Stimulated activated naive CD8-positive, alpha-beta T cell treated with anti-CD3 and anti-CD28 coated beads, Interleukin-15, Interleukin-2, amounts not matched to agents 100 ng/mL and 50 ng/mL, for 24 hours (primary cell): ENCODE results near the gene PTGES.
A peak's percentile ranks its signal among the peaks of the same experiment; 100 is the strongest.
"Not testable (repeated sequence)": the region's sequence is repeated elsewhere in the genome, so short reads cannot be mapped to it uniquely, and the experiment has no call there.

ENCODE experiments used
- H3K27ac Mint-ChIP-seq: one replicate; pipeline ENCODE4 v1.8.0; 2021; ENCODE audit warnings: mild to moderate bottlenecking, mixed read lengths
- H3K27me3 Mint-ChIP-seq: one replicate; pipeline ENCODE4 v1.8.0; 2021; ENCODE audit warnings: mixed read lengths
- H3K36me3 Mint-ChIP-seq: one replicate; pipeline ENCODE4 v1.8.0; 2021; ENCODE audit warnings: low read depth, mixed read lengths
- H3K4me1 Mint-ChIP-seq: one replicate; pipeline ENCODE4 v1.8.0; 2021; ENCODE audit warnings: low read depth, mixed read lengths
- H3K4me3 Mint-ChIP-seq: one replicate; pipeline ENCODE4 v1.8.0; 2021; ENCODE audit warnings: mild to moderate bottlenecking, mixed read lengths
- H3K9me3 Mint-ChIP-seq: one replicate; pipeline ENCODE4 v1.8.0; 2021; ENCODE audit warnings: mixed read lengths

The PTGES gene, protein sequence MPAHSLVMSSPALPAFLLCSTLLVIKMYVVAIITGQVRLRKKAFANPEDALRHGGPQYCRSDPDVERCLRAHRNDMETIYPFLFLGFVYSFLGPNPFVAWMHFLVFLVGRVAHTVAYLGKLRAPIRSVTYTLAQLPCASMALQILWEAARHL

DNA sequence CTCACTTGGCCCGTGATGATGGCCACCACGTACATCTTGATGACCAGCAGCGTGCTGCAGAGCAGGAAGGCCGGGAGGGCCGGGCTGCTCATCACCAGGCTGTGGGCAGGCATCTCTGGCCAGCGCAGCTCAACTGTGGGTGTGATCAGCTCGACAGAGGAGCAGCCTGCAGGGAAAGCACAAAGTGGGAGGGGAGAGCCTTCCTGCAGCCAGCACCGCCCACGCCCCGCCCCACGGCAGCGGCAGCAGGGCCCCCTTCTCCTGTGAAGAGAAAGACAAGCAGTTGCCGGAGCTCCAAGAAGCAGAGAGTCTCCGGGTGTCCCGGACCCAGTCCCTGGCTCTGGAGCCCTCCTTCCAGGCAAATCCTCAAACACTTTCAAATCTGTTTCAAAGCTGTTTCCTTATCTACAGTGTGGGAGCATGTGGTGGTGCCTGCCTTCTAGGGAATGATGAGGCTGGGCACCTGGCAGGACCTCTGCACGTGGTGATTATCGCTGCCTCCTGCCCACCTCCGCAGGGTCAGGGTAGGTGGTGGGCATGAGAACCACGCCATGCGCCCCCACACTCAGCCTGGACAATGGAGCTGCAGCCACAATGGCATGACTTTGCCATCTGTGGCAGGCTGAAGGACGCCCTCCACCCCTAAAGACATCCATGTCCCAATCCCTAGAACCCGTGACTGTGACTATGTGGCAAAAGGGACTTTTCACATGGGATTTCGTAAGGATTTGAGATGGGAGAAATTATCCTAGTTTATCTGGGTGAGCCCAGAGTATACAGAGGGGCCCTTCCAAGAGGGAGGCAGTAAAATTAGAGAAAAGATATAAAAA, at the start of gene PTGES:
PTGES (minus strand) TSS at position 143 of the 830 bp plus-strand sequence; CDS start at position 113, 30 bp downstream.
- H3K27me3 Mint-ChIP-seq, result peaks cover 14% of the 10 kb centered on the region
- H3K27ac Mint-ChIP-seq, result no peak within 1 kb of the TSS
- H3K4me1 Mint-ChIP-seq, result peaks cover 33% of the 10 kb centered on the region
- no peaks in the 10 kb centered on the region for H3K9me3 Mint-ChIP-seq
- peak within 1 kb of the TSS; percentile 10 for H3K4me3 Mint-ChIP-seq
- H3K36me3 Mint-ChIP-seq, result no peaks in the 10 kb centered on the region

DNA sequence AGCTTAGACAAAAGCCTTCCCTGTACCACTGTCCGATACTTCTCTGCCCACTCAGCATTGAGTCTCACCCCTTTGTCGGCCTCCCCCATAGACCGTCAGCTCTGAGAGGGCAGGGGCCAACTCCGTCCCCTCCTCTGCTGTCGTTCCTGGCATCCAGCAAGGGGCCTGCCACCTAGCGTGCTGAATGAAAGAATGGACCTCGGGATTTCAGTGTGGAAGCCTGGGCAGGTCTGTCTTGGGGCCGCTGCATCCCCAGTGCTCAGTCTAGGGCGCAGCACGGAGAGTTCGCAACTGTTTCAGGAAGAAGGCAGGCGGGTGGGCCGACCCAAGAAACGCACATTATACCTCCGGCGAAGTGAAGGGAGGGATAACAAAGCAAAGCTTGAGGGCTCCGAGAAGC, 48.7 kb upstream of the PTGES start:
- no peaks in the 10 kb centered on the region for H3K9me3 Mint-ChIP-seq
- H3K4me3 Mint-ChIP-seq, result peak overlapping the region; percentile 20
- H3K4me1 Mint-ChIP-seq, result peaks cover 25% of the 10 kb centered on the region
- H3K27me3 Mint-ChIP-seq, result no peaks in the 10 kb centered on the region
- H3K27ac Mint-ChIP-seq, result no peak overlapping the region
- H3K36me3 Mint-ChIP-seq, result peaks cover 18% of the 10 kb centered on the region

DNA sequence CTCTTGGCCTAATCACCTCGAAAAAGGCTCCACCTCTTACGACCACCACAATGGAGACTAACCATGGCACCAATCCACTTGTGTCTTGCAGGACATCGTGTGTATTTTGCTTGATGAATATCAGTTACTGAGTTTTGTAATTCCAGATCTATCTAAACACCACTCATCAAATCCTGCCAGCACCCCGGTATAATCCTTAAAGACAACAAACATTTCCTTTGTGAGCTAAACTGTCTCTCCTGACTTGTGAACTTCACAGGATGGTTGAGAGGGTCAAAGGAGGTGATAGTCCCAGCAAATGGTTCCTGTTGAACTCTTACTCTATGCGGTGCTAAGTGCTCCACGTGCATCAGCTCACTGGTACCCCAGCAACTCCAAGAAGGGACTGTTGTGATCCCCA, 46.1 kb upstream of the PTGES start:
- no peak overlapping the region for H3K27ac Mint-ChIP-seq
- H3K9me3 Mint-ChIP-seq, result no peaks in the 10 kb centered on the region

DNA sequence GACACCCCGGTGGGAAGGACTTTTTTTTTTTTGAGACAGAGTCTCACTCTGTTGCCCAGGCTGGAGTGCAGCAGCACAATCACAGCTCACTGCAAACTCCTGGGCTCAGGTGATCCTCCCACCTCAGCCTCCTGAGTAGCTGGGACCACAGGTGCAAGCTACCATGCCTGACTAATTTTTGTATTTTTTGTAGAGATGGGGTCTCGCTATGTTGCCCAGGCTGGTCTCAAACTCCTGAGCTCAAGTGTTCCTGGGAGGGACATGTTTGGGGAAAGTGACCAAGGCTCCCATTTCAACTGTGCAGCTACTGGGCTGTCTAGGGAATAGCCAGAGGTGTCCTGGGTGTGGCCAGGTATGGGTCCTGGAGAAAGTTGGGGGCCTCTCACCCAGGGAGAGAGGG, 43.2 kb upstream of the PTGES start:
- H3K9me3 Mint-ChIP-seq, result not testable (repeated sequence)

More for the DNA sequence above, 46.1 kb upstream of the PTGES start:
- H3K27me3 Mint-ChIP-seq, result no peaks in the 10 kb centered on the region
- H3K4me1 Mint-ChIP-seq, result peaks cover 5% of the 10 kb centered on the region
- no peaks in the 10 kb centered on the region for H3K36me3 Mint-ChIP-seq
- no peak overlapping the region for H3K4me3 Mint-ChIP-seq

DNA sequence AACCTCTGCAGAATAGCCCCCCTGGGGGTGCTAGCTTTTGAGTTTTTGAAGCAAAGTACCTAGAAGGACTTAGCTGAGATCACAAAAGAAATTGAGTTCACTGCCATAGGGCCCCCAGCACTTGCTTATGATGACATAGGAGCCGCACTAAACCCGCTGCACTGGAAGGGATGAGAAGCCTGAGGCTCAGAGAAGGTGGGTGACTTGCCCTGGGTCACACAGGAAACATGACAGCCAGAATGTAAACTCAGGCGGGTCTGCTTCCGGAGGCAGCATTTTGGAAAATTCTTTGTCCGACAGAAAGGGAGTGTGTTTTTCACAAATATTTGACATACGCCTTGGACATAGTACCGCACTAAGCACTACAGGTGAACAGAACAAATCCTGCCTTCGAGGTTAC, 41.7 kb upstream of the PTGES start:
- Mint-ChIP-seq H3K9me3 (no peaks in the 10 kb centered on the region), H3K4me1 (peaks cover 6% of the 10 kb centered on the region), H3K27ac (no peak overlapping the region)

More for the DNA sequence above, 43.2 kb upstream of the PTGES start:
- not testable (repeated sequence) for H3K27ac Mint-ChIP-seq, H3K4me1 Mint-ChIP-seq, H3K27me3 Mint-ChIP-seq, H3K36me3 Mint-ChIP-seq, H3K4me3 Mint-ChIP-seq

DNA sequence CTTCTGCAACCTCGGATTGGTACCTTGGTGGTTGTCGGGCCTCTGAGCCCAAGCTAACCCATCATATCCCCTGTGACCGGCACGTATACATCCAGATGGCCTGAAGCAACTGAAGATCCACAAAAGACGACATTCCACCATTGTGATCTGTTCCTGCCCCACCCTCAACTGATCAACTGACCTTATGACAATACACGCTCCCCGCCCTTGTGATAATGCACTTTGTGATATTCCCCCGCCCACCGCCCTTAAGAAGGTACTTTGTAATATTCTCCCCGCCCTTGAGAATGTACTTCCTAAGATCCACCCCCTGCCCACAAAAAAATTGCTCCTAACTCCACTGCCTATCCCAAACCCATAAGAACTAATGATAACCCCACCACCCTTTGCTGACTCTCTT, 33.6 kb upstream of the PTGES start:
- Mint-ChIP-seq H3K4me3 (no peak overlapping the region), H3K4me1 (peaks cover 10% of the 10 kb centered on the region), H3K27me3 (peaks cover 5% of the 10 kb centered on the region), H3K9me3 (no peaks in the 10 kb centered on the region), H3K36me3 (no peaks in the 10 kb centered on the region), H3K27ac (no peak overlapping the region)

More for the DNA sequence above, 41.7 kb upstream of the PTGES start:
- H3K4me3 Mint-ChIP-seq, result no peak overlapping the region
- H3K27me3 Mint-ChIP-seq, result no peaks in the 10 kb centered on the region
- H3K36me3 Mint-ChIP-seq, result no peaks in the 10 kb centered on the region

DNA sequence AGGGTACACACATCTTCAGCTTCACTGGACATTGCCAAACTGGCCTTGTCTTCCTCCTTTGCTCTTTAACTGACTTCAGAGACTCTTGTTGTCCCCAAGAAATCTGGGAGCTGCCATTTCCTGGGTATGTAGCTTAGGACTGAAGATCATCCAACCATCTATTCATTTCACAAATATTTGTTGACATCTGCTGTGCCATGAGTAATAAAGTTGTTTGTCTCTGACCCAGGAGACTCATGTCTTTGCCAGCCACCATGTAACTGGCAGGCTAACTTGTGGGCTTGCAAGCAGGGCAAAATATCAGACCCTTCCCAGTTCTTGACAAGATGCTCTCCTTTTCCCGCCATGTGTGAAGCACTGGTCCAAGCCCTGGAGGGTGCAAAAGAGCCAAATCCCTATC, 33.0 kb upstream of the PTGES start:
- Mint-ChIP-seq H3K27me3 (peaks cover 5% of the 10 kb centered on the region), H3K4me3 (no peak overlapping the region), H3K9me3 (no peaks in the 10 kb centered on the region), H3K4me1 (peaks cover 14% of the 10 kb centered on the region), H3K27ac (no peak overlapping the region), H3K36me3 (no peaks in the 10 kb centered on the region)

DNA sequence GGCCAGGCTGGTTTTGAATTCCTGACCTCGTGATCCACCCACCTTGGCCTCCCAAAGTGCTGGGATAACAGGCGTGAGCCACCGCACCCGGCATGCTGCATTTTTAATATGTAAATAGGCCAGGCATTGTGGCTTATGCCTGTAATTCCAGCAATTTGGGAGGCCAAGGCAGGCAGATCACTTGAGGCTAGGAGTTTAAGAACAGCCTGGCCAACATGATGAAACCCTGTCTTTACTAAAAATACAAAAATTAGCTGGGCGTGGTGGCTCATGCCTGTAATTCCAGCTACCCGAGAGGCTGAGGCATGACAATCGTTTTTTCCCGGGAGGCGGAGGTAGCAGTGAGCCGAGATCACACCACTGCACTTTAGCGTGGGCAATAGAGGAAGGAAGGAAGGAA, 32.1 kb upstream of the PTGES start:
- H3K36me3 Mint-ChIP-seq, H3K27me3 Mint-ChIP-seq, H3K27ac Mint-ChIP-seq, H3K9me3 Mint-ChIP-seq, H3K4me3 Mint-ChIP-seq: not testable (repeated sequence)
- peaks cover 13% of the 10 kb centered on the region for H3K4me1 Mint-ChIP-seq

DNA sequence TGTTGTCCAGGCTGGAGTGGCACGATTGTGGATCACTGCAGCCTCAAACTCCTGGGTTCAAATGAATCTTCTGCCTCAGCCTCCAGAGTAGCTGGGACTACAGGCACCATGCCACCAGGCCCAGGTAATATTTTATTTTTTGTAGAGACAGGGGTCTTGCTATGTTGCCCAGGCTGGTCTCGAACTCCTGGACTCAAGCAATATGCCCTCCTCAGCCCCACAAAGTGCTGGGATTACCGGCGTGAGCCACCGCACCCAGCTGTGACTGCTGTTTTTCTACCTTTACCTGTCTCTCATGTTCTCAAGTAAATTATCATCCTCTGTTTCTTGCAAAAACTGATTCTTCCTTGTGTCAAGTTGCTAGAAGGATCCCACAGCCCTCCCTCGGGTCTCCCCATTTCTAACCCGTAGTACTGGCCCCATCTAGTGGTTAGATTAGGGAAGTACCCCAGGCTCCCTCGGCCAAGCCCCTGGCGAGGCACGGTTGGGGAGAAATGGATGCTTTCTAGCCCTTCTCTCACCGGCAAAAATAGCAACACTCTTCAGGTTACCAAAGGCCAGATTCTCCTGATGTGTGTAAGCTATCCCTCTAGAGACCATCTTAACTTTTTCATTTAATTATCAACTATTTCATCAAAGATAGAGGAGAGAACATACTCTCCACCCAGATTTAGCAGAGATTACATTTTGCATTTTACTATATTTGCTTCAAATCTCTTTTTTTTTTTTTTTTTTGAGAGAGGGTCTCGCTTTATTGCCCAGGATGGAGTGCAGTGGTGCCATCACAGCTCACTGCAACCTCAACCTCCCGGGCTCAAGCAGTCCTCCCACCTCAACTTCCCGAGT, 30.9 kb upstream of the PTGES start:
- peak overlapping the region; percentile 29 for H3K27ac Mint-ChIP-seq
- H3K4me3 Mint-ChIP-seq, result no peak overlapping the region
- H3K27me3 Mint-ChIP-seq, result peaks cover 10% of the 10 kb centered on the region
- H3K4me1 Mint-ChIP-seq, result peaks cover 13% of the 10 kb centered on the region
- no peaks in the 10 kb centered on the region for H3K36me3 Mint-ChIP-seq
- H3K9me3 Mint-ChIP-seq, result no peaks in the 10 kb centered on the region

DNA sequence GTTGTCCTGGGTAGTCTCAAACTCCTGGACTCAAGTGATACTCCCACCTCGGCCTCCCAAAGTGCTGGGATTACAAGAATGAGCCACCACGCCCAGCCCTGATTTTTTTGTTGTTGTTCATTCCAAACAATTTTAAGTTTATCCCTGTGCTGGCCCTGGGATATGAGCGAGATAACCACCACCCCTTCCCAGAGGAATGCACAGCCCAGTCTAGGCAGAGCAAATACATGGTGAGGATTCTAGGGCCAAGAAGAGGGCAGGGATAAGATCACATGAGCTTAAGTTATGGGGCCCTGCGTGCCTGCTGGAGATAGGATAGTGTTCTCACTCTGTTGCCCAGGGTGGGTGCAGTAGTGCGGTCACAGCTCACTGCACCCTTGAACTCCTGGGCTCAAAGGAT, 29.1 kb upstream of the PTGES start:
- Mint-ChIP-seq H3K4me1 (peaks cover 24% of the 10 kb centered on the region), H3K27me3 (peaks cover 10% of the 10 kb centered on the region), H3K9me3 (no peaks in the 10 kb centered on the region), H3K4me3 (no peak overlapping the region), H3K36me3 (no peaks in the 10 kb centered on the region), H3K27ac (no peak overlapping the region)

DNA sequence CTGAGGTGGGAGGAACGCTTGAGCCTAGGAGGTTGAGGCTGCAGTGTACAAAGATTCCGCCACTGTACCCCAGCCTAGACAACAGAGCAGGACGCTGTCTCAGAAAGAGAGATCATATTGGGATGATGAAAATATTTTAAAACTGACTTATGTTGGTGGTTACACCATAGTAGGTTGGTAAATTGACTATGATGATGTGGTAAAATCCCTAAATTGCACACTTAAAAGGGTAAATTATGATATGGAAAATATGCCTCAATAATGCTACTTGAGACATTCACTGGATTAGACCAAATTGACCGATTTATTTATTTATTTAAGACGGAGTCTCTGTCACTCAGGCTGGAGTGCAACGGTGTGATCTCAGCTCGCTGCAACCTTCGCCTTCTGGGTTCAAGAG, 28.3 kb upstream of the PTGES start:
- H3K9me3 Mint-ChIP-seq, result no peaks in the 10 kb centered on the region
- peaks cover 10% of the 10 kb centered on the region for H3K27me3 Mint-ChIP-seq
- no peak overlapping the region for H3K4me3 Mint-ChIP-seq
- no peak overlapping the region for H3K27ac Mint-ChIP-seq
- peaks cover 31% of the 10 kb centered on the region for H3K4me1 Mint-ChIP-seq
- H3K36me3 Mint-ChIP-seq, result no peaks in the 10 kb centered on the region

DNA sequence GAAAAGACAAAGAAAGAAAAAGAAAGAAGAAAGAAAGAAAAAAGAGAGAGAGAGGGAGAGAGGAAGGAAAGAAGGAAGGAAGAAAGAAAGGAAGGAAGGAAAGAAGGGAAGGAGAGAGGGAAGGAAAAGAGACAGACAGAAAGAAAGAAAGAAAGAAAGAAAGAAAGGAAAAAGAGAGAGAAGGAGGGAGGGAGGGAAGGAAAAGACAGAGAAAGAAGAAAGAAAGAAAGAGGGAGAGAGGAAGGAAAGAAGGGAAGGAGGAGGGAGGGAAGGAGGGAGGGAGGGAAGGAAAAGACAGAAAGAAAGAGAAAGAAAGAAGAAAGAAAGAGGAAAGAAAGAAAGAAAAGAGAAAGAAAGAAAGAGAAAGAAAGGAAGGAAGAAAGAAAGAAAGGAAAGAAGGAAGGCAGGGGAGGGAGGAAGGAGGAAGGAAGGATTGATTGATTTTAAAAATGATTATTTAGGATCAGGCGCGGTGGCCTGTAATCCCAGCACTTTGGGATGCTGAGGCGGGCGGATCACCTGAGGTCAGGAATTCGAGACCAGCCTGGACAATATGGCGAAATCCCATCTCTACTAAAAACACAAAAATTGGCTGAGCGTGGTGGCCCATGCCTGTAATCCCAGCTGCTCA, 26.8 kb upstream of the PTGES start:
- Mint-ChIP-seq H3K36me3 (no peaks in the 10 kb centered on the region), H3K9me3 (no peaks in the 10 kb centered on the region), H3K4me1 (peaks cover 31% of the 10 kb centered on the region), H3K4me3 (no peak overlapping the region), H3K27ac (no peak overlapping the region), H3K27me3 (peaks cover 10% of the 10 kb centered on the region)

DNA sequence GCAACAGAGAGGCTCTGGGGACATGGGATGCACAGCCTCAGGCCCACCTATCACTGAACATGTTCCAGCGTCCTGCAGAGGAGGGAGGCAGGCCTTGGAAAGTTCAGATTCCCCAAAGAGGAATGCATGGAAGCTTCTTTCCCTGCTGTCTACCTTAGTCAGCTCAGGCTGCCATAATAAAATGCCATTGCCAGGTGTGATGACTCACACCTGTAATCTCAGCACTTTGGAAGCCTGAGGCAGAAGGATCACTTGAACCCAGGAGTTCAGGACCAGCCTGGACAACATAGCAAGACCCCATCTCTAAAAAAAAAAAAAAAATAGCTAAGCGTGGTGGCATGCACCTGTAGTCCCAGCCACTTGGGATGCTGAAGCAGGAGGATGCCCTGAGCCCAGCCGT, 25.6 kb upstream of the PTGES start:
- Mint-ChIP-seq H3K27ac (no peak overlapping the region), H3K36me3 (no peaks in the 10 kb centered on the region), H3K4me1 (peaks cover 27% of the 10 kb centered on the region), H3K4me3 (no peak overlapping the region), H3K9me3 (no peaks in the 10 kb centered on the region), H3K27me3 (peaks cover 14% of the 10 kb centered on the region)

DNA sequence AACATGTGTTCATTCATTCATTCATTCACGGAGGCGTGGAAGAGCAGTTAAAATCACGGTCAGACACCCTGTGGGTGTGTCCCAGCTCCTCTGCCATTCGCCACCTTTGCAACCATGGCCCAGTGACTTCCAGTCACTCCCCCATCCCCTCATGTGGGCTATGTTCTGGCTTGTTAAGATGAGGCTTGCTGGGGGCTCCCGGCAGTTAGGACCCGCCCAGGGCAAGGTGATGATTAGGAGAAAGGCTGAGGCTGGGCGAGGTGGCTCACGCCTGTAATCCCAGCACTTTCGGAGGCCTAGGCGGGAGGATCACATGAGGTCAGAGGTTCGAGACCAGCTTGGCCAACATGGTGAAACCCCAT, 24.9 kb upstream of the PTGES start:
- H3K4me3 Mint-ChIP-seq, result peak overlapping the region; percentile 36
- H3K27ac Mint-ChIP-seq, result peak overlapping the region; percentile 19
- H3K27me3 Mint-ChIP-seq, result peaks cover 17% of the 10 kb centered on the region
- H3K36me3 Mint-ChIP-seq, result no peaks in the 10 kb centered on the region
- peaks cover 27% of the 10 kb centered on the region for H3K4me1 Mint-ChIP-seq
- no peaks in the 10 kb centered on the region for H3K9me3 Mint-ChIP-seq
